Endothelial cell (in vitro differentiated cells): ENCODE data around the gene IPO13. TPM values are rescaled to one million over a fixed set of nuclear protein-coding genes. Genes with fewer than 3 reads are reported as not detected.

ENCODE experiments used
- DNase-seq: peaks from one replicate; pipeline ENCODE4 v3.0.0; 2021; ENCODE audit warnings: low spot score
- H3K27ac Mint-ChIP-seq: one replicate; pipeline ENCODE4 v1.8.0; 2021; ENCODE audit warnings: mixed read lengths, inconsistent platforms; ENCODE audit not compliant: unreplicated experiment
- H3K27me3 Mint-ChIP-seq: one replicate; pipeline ENCODE4 v1.8.0; 2021; ENCODE audit warnings: mild to moderate bottlenecking, moderate library complexity, mixed read lengths, inconsistent platforms; ENCODE audit not compliant: unreplicated experiment
- H3K36me3 Mint-ChIP-seq: one replicate; pipeline ENCODE4 v1.8.0; 2021; ENCODE audit warnings: mild to moderate bottlenecking, low read depth, mixed read lengths, inconsistent platforms; ENCODE audit not compliant: unreplicated experiment
- H3K4me1 Mint-ChIP-seq: one replicate; pipeline ENCODE4 v1.8.0; 2021; ENCODE audit warnings: mild to moderate bottlenecking, mixed read lengths, inconsistent platforms; ENCODE audit not compliant: unreplicated experiment
- H3K4me3 Mint-ChIP-seq: one replicate; pipeline ENCODE4 v1.8.0; 2021; ENCODE audit warnings: mild to moderate bottlenecking, mixed read lengths, inconsistent platforms; ENCODE audit not compliant: unreplicated experiment
- H3K9me3 Mint-ChIP-seq: one replicate; pipeline ENCODE4 v1.8.0; 2021; ENCODE audit warnings: mixed read lengths, inconsistent platforms; ENCODE audit not compliant: unreplicated experiment
- CTCF ChIP-seq: fragments of 200-600 bp; sonication (generic); IDR thresholded peaks from one replicate; pipeline ENCODE4 v1.5.0; 2021; ENCODE audit warnings: antibody characterized with exemption; ENCODE audit not compliant: unreplicated experiment
- total RNA-seq: library from RNA; stranded (reverse); fragmentation: NEBNext Ultra II Directional; extraction: Animal tissue kit (Norgen Biotek cat#: 25700); gene quantifications from one replicate; pipeline ENCODE4 v1.2.1, GENCODE V29; 2021; ENCODE audit not compliant: unreplicated experiment

IPO13 gene
- total RNA-seq, 1 donor from 2014 or later, result 31.5 TPM

- Mint-ChIP-seq H3K27ac (peak overlapping the region; percentile 19), H3K27me3 (peaks cover 9% of the 10 kb centered on the region), H3K36me3 (peaks cover 16% of the 10 kb centered on the region), H3K4me3 (peak overlapping the region; percentile 96), H3K4me1 (peaks cover 19% of the 10 kb centered on the region), H3K9me3 (no peaks in the 10 kb centered on the region)
- no peak for DNase-seq
- no peak for TF ChIP-seq CTCF
Measured at GRCh38 chr1:43969416-43969745, 22.6 kb downstream of the IPO13 start.

- peak; percentile 21 for TF ChIP-seq CTCF
- Mint-ChIP-seq H3K27me3 (peaks cover 9% of the 10 kb centered on the region), H3K4me3 (peak within 1 kb of the TSS; percentile 96), H3K9me3 (no peaks in the 10 kb centered on the region), H3K36me3 (peaks cover 16% of the 10 kb centered on the region), H3K27ac (peak within 1 kb of the TSS; percentile 19), H3K4me1 (peaks cover 19% of the 10 kb centered on the region)
- DNase-seq, result peak; percentile 95
Measured at GRCh38 chr1:43969746-43970466, 23.2 kb downstream of the IPO13 start, which contains the start of gene DPH2. DPH2 (plus strand) TSS chr1:43970010; CDS start chr1:43970176, 166 bp downstream.

- H3K27ac Mint-ChIP-seq, result no peak overlapping the region
- TF ChIP-seq CTCF, result no peak
- peaks cover 19% of the 10 kb centered on the region for H3K4me1 Mint-ChIP-seq
- H3K36me3 Mint-ChIP-seq, result peaks cover 16% of the 10 kb centered on the region
- H3K9me3 Mint-ChIP-seq, result no peaks in the 10 kb centered on the region
- no peak for DNase-seq
- peak overlapping the region; percentile 96 for H3K4me3 Mint-ChIP-seq
- peaks cover 9% of the 10 kb centered on the region for H3K27me3 Mint-ChIP-seq
Measured at GRCh38 chr1:43970502-43970901, 23.8 kb downstream of the IPO13 start.

DNA sequence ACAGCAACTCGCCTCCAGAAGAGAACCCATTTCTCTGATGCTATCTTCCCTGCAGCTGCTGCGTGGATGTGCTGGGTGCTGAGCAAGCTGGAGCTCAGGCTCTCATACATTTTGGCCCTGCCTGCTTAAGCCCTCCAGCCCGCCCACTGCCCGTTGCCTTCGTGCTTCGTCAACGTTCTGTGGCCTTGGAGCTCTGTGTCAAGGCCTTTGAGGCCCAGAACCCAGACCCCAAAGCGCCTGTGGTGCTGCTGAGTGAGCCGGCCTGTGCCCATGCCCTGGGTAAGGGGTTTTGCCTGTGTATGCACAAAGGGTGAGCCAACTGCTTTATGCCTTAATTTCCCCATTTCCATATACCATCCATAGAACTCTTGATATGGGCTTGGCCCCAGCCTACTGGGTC lies 24.2 kb downstream of the IPO13 start:
- H3K27ac Mint-ChIP-seq, result no peak overlapping the region
- no peak for TF ChIP-seq CTCF
- H3K4me1 Mint-ChIP-seq, result peaks cover 22% of the 10 kb centered on the region
- no peak for DNase-seq
- H3K9me3 Mint-ChIP-seq, result no peaks in the 10 kb centered on the region
- H3K4me3 Mint-ChIP-seq, result peak overlapping the region; percentile 96
- H3K36me3 Mint-ChIP-seq, result peaks cover 16% of the 10 kb centered on the region
- peaks cover 12% of the 10 kb centered on the region for H3K27me3 Mint-ChIP-seq

GRCh38 chr1:43971336-43971980 lies 24.7 kb downstream of the IPO13 start:
- Mint-ChIP-seq H3K4me1 (peaks cover 27% of the 10 kb centered on the region), H3K27ac (no peak overlapping the region), H3K36me3 (peaks cover 19% of the 10 kb centered on the region), H3K27me3 (peaks cover 16% of the 10 kb centered on the region), H3K4me3 (no peak overlapping the region), H3K9me3 (no peaks in the 10 kb centered on the region)
- no peak for TF ChIP-seq CTCF
- DNase-seq, result no peak
